HL-60 (cell line): ENCODE data around the gene HOXB6.

Experiments used
- CTCF ChIP-seq: IDR thresholded peaks from one replicate; pipeline ENCODE4 v1.5.1; 2011; ENCODE audit warnings: low read length, control low read depth, inconsistent platforms; ENCODE audit not compliant: insufficient read depth
- POLR2AphosphoS5 ChIP-seq: IDR thresholded peaks from 2 replicates; pipeline ENCODE4 v1.6.1; 2012; ENCODE audit warnings: low read depth
- REST ChIP-seq: IDR thresholded peaks from 2 replicates; pipeline ENCODE4 v1.6.1; 2012; ENCODE audit warnings: low read depth; ENCODE audit not compliant: insufficient replicate concordance

- TF ChIP-seq CTCF, result no peak
- TF ChIP-seq REST, result no peak
- no peak for TF ChIP-seq POLR2AphosphoS5
Observed at GRCh38 chr17:48571826-48572417, 32.9 kb downstream of the HOXB6 start.
